DMS79 treated with DMSO at 0.1 percent for 48 hours (cell line): ENCODE results near the gene CCDC33.

Source experiments
- DNase-seq: peaks from one replicate; lab custom pipeline; 2025; lab: John Stamatoyannopoulos, UW

CCDC33 gene

DNA sequence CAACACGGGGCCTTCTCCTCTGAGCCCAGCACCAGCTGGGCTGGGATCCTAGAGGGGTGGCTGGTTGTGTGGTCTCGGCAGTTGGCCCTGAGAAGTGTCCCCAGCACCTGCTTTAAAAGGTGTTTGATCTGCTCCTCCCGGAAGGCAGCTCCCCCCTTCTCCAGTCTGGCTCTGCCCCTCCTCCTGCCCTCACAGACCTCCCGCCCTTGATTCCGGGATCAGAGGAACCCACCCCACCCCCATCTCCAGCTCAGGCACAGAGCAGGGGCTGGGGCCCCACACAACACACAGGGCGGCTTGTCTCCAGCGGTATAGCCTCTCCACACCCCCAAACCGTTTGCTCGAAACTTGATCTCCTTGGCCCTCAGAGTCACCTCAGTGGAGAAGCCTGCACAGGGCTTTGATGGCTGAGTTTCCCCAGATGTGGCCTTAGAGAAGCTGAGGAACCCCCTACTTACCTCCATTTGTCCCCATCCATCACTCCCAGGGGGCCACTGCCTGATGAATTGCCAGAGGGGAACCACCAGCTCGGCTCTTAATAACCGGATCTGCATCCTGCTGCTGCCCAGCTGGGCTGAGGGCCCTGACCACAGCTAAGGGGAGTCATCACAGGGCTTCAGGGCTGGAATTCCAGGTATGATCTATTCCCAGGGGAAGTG is 27.1 kb upstream of the CCDC33 start:
- DNase-seq = no peak

DNA sequence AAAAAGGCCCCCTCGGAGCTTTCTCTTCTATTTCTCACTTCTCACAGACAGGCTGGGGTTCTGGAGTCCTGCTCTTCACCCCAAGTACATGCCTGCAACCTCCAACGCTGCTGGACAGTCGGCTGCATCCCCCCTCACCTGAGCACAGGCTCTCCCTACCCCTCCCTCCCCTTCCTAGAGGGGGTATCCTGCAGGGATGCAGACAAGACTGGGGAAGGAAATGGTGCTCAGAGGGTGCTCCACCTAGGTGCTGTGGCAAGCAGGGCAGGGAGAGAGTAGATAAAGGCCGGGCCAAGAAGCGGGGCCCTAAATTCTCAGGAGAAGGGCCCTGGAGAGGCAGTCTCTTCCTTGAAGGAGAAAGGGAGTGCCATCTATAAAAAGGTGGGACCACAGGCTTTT is 26.6 kb upstream of the CCDC33 start:
- no peak for DNase-seq

DNA sequence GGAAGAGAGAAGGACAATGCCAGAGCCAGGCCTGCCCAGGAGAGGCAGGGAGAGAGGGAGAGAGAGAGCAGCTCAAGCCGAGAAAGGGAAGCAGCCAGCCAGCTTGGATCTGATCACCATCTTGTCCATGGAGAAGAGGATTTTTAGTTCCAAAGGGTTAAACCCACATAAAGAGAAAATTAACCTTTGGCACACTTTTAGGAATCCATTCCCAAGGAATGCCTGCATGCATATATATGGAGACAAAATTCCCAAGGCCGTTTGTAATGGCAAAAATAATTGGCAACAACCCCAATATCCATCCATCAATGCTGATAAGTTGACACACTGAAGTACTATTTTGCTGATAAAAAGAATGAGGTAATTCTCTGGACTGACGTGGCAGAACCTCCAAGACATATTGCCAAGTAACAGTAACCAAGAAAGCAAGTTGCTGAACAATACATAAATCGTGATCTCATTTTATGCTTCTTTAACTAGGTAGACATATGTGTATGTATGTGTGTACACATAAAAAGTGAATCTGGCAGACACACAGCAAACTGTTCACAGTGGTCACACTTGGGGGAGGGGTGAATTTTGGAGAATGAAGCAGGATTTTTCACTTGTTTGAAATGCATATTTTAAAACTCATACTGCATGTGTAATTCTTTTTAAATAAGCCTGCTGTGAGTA is 26.0 kb upstream of the CCDC33 start:
- no peak for DNase-seq

DNA sequence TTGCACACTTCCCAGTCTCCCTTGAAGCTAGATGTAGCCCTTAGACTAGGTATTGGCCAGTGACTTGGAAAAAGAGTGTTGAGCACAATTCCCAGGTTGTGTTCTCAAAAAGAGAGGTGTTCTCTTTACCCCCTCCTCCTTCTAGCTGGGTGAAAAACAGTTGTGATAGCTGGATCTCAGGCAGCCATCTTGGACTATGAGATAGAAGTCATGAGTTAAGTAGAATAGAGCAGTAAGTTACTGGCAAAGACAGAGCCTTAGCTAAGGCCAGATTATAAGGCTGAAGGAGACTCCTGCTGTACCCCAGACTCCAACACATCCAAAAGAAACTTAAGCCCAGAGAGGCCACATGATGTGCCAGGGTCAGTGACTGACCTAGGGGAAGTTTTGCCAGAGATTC is 25.4 kb upstream of the CCDC33 start:
- no peak for DNase-seq

DNA sequence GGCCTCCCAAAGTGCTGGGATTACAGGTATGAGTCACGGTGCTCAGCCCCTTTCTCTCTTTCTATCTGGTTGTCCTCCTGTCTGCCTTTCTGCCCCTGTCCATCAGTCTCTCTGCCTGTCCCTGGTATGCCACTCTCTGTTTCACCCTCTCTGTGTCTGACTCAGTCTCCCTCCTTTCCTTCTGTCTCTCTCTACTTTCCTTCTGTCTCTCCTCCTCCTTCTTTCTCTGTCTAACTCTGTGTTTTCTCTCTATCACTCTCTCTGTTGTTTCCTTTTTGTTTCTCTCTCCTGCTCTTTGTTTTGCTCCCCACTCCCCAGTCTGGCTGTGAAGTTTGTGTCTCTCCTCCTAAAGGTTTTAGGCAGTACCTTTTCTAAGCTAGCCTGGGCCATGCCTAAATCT is 24.5 kb upstream of the CCDC33 start:
- DNase-seq = no peak

DNA sequence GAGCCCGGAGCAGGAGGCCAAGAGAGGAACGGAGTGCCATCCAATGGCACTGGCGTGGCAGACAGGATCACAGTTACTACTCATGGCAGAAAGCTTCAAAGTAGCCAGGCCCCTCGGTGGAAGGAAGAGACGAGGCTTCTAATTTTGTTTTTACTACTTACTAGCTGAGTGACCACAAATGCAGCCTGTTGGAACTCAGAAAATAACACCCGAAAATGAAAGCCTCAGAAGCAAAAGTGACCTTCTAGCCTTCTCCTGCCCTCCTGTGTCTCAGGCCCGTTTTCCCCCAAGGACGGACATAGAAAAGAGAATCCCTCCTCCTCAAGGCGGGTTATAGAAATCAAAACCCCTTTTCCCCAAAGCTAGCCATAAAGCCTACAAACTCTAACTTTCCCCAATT is 23.6 kb upstream of the CCDC33 start:
- DNase-seq = no peak

DNA sequence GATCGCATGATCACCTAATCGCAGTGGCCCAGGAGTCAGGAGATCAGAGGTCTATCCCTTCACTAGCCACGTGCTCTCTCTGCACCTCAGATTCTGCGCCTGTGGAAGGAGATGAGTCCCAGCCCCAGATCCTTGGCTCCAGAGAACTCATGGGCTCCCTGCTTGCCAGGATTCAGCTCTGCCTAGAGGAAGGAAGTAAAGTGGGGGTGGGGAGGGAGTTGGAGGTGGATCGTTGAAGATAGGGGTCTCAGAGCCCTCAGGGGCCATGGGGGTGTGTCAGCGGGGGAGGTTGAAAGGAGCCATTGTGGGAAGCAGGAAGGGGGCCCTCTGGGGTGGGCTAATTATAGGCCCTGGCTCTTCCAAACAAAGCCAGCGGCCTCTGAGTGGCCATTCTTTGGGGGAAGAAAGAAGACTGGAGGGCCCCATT is 22.3 kb upstream of the CCDC33 start:
- no peak for DNase-seq

DNA sequence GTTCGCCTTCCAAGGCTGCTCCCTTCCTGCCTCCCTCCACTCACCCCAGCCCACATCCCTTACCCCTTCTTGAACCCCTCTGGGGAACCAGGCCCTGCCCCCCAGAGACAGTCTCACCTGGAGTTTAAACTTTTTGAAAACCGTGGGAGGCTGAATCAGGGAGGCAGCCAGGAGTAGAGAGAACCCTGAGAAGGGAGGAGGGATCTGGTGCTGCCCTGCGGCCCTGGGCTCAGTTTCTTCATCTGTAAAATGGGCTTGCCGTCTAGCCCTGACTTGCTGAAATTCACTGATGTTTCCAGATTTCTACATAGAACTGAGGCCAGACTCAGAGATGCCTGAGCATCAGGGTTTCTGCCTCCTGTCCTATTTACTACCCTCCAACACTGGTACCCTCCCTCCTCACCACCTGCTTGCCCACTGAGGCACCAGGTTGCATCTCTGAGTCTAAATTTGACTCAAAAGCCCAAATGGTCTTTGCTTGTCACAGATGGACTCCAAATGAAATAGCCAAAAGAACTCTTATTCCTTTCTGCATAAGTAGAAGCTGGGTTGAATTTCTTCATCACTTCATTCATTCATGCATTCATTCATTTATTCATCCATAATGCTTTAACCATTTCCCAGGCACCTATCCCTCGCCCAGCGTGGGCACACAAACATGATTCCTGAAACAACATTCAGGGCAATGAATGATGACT is 21.7 kb upstream of the CCDC33 start:
- no peak for DNase-seq

DNA sequence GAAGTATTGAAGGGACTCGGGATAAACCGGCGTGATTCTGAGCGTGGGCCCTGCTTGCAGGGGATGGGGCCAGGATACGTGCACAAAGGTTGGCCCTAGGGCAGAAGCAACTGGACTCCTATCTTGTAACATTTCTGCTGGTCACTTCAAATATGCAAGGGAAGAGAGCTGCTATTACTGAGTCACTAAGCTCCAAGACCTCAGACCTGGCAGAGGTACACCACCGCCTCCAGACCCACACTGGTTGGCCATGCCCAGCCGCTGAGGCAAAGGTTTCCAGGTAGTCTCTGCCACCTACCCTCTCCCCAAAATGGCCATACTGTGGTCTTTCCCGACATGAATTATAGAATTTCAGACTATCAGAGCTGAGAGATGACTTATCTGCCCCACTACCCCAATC is 20.2 kb upstream of the CCDC33 start:
- DNase-seq = no peak

DNA sequence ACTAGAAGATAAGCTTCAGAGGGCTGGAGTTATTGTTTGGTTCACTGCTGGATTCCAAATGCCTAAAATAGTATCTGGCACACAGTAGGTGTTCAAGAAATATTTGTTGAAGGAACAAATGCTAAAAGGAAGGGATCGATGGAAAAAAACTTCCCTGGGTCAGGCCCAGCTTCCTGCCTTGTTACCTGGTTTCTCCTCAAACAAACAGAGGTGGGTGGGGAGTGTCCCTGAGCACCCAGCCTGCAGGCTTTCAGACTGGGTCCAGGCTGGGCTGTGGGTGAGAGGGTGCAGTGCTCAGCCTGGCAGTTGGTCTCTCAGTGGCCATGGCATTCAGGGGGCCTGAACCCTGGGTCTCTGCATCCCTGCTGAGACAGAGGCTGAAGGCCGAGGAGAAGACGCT is 19.2 kb upstream of the CCDC33 start:
- DNase-seq = no peak

DNA sequence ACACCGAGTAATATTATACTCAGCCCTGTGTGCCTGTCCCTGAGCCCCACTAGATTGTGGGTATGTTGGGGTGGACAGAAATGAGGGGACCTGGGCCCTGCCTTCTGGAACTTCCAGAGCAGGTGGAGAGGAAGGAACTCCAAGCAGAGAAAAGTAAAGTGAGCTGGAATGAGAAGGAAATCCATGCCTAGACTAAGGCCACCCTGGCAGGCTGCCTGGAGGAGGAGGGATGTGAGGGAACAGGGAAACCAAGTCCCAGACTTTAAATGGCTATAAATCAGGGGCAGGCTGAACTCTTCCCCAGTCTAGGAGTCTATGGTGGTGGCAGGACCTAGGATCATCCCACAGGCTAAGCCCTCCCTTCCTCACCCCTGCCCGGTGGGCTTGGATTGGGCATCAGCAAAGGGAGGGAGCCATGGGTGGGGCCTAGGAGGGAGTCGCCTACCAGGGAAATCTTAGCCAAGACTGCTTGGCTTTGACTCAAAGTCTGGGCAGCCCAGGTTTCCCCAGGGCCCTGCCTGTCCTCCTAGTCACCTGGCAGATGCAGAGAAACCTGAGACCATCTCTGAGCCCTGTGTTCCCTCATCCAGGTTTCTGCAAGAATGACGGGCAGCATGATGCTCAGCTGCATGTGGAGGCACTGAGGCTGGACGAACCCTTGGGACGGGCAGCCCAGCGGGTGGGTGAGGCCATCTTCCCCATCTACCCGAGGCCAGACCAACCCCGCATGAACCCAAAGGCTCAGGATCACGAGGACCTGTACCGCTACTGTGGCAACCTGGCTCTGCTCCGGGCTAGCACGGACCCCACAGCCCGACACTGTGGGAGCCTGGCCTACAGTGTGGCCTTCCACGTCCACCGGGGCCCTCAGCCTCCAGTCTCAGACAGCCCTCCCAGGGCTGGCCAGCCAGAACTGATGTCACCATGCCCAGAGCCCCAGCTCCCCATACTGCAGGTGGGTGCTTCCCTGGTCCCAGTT is 17.9 kb upstream of the CCDC33 start:
- peak; percentile 21 for DNase-seq

DNA sequence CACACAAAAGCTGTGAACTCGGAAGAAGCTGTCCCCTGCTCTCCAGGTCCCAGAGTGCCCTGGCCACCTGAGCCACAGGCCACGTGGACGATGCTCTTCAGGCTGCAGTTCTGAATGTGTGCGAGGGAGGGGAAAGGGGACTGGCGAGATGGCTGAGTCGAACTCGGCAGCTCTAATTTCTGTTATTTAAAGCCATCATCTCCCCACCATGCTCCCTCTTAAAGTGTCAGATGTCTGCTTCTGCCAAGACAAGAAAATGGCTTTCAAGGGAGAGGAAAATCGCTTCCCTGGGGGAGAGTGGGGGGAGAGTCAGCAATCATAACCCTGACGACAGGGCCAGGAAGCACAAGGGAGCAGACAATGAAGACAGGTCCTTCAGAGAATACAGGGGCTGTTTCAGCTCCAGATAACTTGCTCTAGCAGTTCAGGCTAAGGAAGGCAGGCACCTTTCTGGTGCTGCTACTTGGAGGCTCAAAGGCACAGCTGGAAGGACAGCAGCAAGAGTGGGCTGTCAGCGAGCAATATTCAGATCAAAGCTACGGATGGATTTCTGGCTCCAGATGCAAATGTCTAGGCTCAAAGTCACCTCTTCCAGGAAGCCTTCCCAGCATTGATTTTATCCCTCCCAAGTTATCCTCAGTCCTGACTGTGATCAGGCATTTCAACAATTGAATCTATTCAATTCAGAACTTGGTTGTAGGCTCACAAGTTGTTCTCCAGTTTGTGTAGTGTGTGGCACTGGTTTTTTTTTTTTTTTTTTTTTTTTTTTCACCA is 15.5 kb upstream of the CCDC33 start:
- peak; percentile 59 for DNase-seq

DNA sequence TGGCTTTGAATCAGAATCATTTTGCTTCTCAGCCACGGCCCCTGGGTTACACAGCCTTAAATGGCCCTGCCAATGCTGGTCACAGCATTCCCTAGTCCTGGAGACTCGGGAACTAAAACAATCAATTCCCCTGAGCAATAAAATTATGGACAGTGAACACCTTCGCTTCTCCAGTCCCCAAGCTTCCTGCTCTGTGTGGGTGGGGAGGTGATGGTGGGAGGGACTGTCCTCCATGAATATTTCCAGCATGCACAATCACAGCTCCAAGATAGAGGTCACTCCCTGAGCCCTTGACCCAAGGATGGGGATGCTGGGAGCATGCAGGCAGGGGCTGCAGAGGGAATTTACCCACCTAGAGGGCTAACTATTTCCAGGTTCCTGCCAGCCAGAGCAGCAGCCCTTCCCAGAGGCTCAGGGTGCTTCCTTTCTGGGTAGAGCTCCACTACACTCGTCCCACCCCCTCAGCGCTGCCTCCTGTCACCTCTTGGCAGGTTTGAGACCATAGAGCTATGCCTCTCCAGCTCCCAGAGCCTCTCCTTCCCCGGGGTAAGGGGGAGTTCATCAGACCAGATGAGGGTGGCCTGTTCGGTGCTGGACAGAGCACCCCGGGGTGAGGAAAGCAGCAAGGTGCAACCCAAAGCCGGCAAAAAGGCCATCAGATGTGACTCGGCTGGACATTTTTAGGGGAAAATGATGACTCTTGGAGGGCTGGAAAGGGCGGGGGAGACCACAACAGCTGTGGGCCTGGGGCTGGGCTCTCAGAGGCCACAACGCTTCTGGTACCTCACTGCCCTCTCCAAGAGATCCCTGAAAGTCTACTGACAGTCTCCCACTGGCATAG is 14.5 kb upstream of the CCDC33 start:
- DNase-seq = no peak

DNA sequence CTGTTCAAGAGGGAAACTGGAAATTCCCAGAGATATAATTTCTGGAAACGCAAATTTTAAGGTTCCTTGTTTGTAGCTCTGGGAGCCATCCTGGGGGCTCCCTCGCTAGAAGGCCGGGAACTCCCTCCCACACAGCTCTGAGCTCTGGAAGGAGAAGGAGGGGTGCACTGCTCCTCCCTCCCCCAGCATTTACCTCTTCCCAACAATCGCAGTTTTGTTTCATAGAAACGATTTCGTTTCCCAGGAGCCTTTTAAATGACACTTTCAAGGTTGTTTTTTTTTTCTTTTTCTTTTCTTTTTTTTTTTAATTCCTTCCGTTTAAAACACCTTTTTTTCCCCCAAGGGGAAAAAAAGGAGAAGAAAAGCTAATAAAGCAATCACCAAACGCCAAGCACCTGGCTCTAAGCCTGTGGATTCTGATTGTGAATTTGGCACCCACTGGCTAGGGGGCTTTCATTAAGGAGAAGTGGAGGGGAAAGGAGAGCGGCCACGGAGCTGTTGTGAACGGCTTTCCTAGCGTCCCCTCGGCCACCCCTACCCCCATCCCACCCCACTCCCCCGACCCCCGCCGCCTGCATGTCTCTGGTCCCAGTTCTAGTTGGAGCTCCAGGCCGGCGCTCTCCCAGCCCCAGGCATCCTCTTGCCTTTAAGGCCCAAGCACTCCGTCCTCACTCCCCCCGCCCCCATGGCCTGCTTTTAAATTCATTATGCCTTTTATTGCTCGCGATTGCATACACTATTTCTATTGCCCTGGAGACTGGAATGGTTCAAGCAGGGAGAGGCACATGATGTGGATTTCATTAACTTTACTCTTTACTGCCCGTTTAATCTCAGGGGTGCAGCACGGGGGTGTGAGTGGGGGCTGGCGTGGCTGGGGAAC is 13.6 kb upstream of the CCDC33 start:
- peak; percentile 27 for DNase-seq

DNA sequence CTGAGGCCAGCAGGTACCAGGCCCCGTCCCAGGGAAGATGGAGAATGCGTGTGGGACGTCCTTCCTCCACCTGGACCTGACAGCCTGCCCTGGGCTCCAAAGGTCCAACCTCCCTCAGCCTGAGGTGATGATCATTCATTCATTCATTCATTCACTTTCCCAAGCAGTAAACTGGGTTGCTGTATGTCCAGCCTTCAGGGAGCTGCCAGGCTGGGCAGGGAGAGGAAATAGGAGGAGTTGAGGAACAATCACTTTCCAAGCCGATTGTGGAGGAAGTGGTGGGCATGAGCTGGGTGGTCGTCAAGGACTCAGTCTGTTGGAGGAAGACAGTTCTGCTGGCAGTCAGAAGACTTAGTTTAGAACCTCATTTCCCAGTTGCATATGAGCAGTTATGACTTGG is 10.2 kb upstream of the CCDC33 start:
- no peak for DNase-seq

DNA sequence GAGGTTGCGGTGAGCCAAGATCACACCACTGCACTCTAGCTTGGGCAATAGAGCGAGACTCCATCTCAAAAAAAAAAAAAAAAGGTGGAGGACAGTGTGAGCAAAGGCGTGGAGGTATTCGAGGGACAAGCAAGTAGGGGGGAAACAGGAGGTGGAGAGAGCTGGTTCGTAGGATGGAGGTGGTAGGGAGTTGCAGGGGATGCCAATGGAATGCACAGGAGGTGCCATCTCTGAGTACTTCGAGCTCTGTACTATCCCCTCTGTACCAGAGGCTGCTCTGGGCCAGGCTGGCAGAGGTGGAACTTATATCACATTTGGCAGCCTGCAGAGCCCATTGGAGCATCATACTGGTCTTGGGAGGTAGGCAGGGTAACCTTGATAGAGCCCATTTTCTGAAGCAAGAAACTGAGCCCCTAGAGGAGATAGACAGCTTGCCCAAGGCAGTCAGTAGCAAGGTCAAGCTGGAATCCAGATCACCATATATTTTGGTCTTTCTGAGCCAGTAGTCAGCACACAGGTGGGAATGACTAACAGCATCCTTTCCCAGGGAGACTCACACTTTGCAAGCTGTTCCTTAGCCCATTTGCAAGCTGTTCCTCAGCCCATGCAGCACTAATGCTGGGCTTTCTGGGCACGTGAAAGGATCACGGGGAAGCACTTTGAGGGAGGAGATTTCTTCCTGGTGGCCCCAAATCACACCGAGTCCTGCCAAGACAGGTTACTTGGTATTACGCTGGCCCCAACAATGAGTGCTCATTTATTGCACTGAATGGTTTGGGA is 9.2 kb upstream of the CCDC33 start:
- DNase-seq = no peak

DNA sequence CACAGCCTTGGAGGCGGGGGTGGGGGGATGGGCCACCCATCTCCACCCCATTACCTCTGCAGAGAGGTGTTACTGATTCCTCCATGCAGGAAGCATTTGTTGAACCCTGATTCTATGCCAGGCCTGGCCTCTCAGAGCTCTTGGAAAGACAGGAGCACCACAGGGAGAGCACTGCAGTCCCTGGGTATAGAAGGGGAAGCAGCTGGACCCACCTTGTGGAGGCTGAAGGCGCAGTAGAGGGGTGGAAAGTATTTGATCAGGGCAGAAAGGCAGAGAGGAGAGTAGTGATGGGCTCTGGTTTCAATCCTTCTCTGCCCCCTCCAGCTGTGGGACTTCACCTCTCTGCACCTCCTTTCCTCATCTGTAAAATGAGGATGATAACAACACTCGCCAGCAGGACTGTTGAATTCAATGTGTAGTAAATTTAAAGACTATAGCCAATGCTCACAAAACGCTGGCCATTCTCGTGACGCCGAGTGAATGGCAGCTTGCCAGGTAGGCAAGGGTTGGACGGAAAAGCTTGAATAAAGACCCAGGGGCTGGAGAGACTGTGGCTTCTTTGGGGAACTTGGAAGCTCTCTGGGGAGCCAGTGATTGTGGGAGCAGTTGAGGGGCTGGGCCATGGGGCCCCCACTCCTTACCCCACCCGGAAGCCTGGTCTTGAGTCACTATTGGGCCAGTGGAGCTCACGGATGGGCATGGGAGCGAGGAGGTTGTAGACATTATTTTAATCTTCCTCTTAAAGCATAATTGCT is 8.0 kb upstream of the CCDC33 start:
- peak; percentile 73 for DNase-seq

DNA sequence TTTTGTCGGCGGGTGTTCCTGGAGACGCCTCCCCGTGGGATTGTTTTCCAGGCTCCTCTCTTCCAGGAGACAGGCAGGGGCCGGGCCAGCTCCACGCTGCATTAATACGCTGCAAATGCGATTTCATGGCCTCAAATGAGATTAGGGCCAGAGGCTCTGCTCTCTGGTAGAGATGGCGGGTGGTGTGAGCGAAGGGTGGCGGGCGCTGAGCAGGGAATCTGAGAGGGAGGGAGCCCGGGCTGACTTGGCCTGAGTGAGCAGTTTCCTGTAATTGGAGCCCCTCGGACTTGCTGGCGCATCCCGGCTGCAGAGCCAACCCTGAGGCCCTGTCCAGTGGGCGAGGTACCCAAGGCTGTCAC is 7.4 kb upstream of the CCDC33 start:
- peak; percentile 68 for DNase-seq
